CD14-positive monocyte (primary cell): ENCODE data around the gene FRAS1. TPM values are rescaled to one million over a fixed set of nuclear protein-coding genes. Genes with fewer than 3 reads are reported as not detected.

Experiments used
- DNase-seq, 3 donors: peaks; one replicate each; pipeline ENCODE4 v3.0.0-alpha.2; 2011 to 2022
- H2AFZ ChIP-seq: 2 replicates; pipeline ENCODE4 v1.6.0; 2012; ENCODE audit warnings: mild to moderate bottlenecking, low read depth, low read length, inconsistent platforms; ENCODE audit not compliant: insufficient read depth, poor library complexity, severe bottlenecking
- H3K27ac ChIP-seq, 2 donors: 1 replicate in 1 of 2; 2 replicates in 1 of 2; pipeline ENCODE4 v1.5.1; 2012 to 2013; ENCODE audit warnings: low read length in 2 of 2, control low read depth in 1 of 2, inconsistent platforms in 1 of 2, low read depth in 1 of 2, mild to moderate bottlenecking in 1 of 2
- H3K27me3 ChIP-seq, 2 donors: one replicate each; pipeline versions ENCODE4 v1.6.0 to v1.6.1; 2011 to 2013; ENCODE audit warnings: low read length in 2 of 2; ENCODE audit not compliant: control insufficient read depth in 2 of 2, insufficient read depth in 2 of 2
- H3K36me3 ChIP-seq, 2 donors: replicated peaks in 1 of 2; 1 replicate in 1 of 2; 2 replicates in 1 of 2; pipeline versions ENCODE4 v1.5.1 to v1.6.1; 2012 to 2013; ENCODE audit warnings: low read length in 2 of 2, control low read depth in 1 of 2, inconsistent platforms in 1 of 2, mild to moderate bottlenecking in 1 of 2; ENCODE audit not compliant: insufficient read depth in 2 of 2, control insufficient read depth in 1 of 2
- H3K4me1 ChIP-seq, 2 donors: 1 replicate in 1 of 2; 2 replicates in 1 of 2; pipeline versions ENCODE4 v1.5.1 to v1.6.1; 2012 to 2013; ENCODE audit warnings: low read length in 2 of 2, control low read depth in 1 of 2, inconsistent platforms in 1 of 2, mild to moderate bottlenecking in 1 of 2, moderate library complexity in 1 of 2; ENCODE audit not compliant: insufficient read depth in 2 of 2, control insufficient read depth in 1 of 2
- H3K4me2 ChIP-seq: replicated peaks from 2 replicates; pipeline ENCODE3; 2012; ENCODE audit warnings: low read length, moderate library complexity, mild to moderate bottlenecking; ENCODE audit not compliant: poor library complexity, severe bottlenecking; ENCODE audit errors: extremely low read depth
- H3K4me3 ChIP-seq, 3 experiments: fragments of 200-600 bp in 1 of 3; sonication (generic) in 1 of 3; replicated peaks in 1 of 3; 1 replicate in 2 of 3; 2 replicates in 1 of 3; pipeline ENCODE4 v1.5.1; 2011 to 2013; ENCODE audit warnings: low read length in 3 of 3, mild to moderate bottlenecking in 3 of 3, control low read depth in 2 of 3, low read depth in 2 of 3, inconsistent platforms in 1 of 3, moderate library complexity in 1 of 3
- H3K79me2 ChIP-seq: 2 replicates; pipeline ENCODE4 v1.6.0; 2012; ENCODE audit warnings: mild to moderate bottlenecking, control low read depth, inconsistent platforms, low read length, moderate library complexity; ENCODE audit not compliant: insufficient read depth
- H3K9ac ChIP-seq: 2 replicates; pipeline ENCODE4 v1.6.0; 2017; ENCODE audit warnings: low read length, mild to moderate bottlenecking; ENCODE audit not compliant: insufficient read depth, poor library complexity, severe bottlenecking
- H3K9me3 ChIP-seq, 2 donors: replicated peaks in 1 of 2; 1 replicate in 1 of 2; 2 replicates in 1 of 2; pipeline versions ENCODE4 v1.5.1 to v1.6.1; 2012 to 2013; ENCODE audit warnings: low read length in 2 of 2, control low read depth in 1 of 2; ENCODE audit not compliant: control insufficient read depth in 1 of 2, insufficient read depth in 1 of 2
- H4K20me1 ChIP-seq: 2 replicates; pipeline ENCODE4 v1.6.0; 2012; ENCODE audit warnings: mild to moderate bottlenecking, low read length, control low read depth, moderate library complexity; ENCODE audit not compliant: insufficient read depth
- H3K27ac Mint-ChIP-seq, 7 donors: one replicate each; pipeline ENCODE4 v1.8.0; 2020; ENCODE audit warnings: mild to moderate bottlenecking in 7 of 7, mixed read lengths in 7 of 7, moderate library complexity in 6 of 7, inconsistent platforms in 2 of 7
- H3K27me3 Mint-ChIP-seq, 3 donors: one replicate each; pipeline ENCODE4 v1.8.0; 2021 to 2022; ENCODE audit warnings: low read depth in 3 of 3, mild to moderate bottlenecking in 3 of 3, mixed read lengths in 3 of 3, moderate library complexity in 3 of 3, inconsistent platforms in 1 of 3
- H3K36me3 Mint-ChIP-seq, 2 donors: one replicate each; pipeline ENCODE4 v1.8.0; 2020; ENCODE audit warnings: mixed read lengths in 2 of 2, inconsistent platforms in 1 of 2, mild to moderate bottlenecking in 1 of 2
- H3K4me1 Mint-ChIP-seq: one replicate; pipeline ENCODE4 v1.8.0; 2020; ENCODE audit warnings: mild to moderate bottlenecking, mixed read lengths
- H3K4me3 Mint-ChIP-seq, 2 donors: one replicate each; pipeline ENCODE4 v1.8.0; 2020; ENCODE audit warnings: mild to moderate bottlenecking in 2 of 2, mixed read lengths in 2 of 2, moderate library complexity in 1 of 2
- H3K9me3 Mint-ChIP-seq, 7 donors: one replicate each; pipeline ENCODE4 v1.8.0; 2020 to 2022; ENCODE audit warnings: mixed read lengths in 7 of 7, mild to moderate bottlenecking in 6 of 7, moderate library complexity in 6 of 7, inconsistent platforms in 2 of 7
- CTCF ChIP-seq: fragments of 200-600 bp; IDR thresholded peaks from one replicate; pipeline ENCODE4 v1.8.0; 2022; ENCODE audit warnings: antibody characterized with exemption, mild to moderate bottlenecking
- WGBS: methylation state at CpG from one replicate; pipeline ENCODE4 v1.1.5; 2013; ENCODE audit warnings: missing lambda C conversion rate; ENCODE audit not compliant: insufficient coverage; 5-methylcytosine and 5-hydroxymethylcytosine counted together
- intact Hi-C, 2 donors: fragments of 100-400 bp; cut with micrococcal nuclease; formaldehyde crosslinking; loops; one replicate each; pipeline versions ENCODE4 v1.15.0 to v1.15.1; 2023
- polyA plus RNA-seq, 3 donors: library from polyadenylated mRNA; depleted of rRNA in 1 of 3; unstranded in 2 of 3; stranded (reverse) in 1 of 3; fragments of 300-500 nt in 2 of 3; fragments of >200 nt in 1 of 3; fragmentation: Illumina TruSeq in 2 of 3; gene quantifications; 1 replicate in 2 of 3; 2 replicates in 1 of 3; pipeline ENCODE4 v1.2.3, GENCODE V29; 2012 to 2021

Gene FRAS1
- polyA plus RNA-seq, 3 donors = not detected

GRCh38 chr4:78099058-78099457 is 41.9 kb downstream of the FRAS1 start:
- intact Hi-C loops = no loop called here
- no peaks in the 10 kb centered on the region for H3K36me3 Mint-ChIP-seq
- no peak overlapping the region for H3K27ac ChIP-seq

DNA sequence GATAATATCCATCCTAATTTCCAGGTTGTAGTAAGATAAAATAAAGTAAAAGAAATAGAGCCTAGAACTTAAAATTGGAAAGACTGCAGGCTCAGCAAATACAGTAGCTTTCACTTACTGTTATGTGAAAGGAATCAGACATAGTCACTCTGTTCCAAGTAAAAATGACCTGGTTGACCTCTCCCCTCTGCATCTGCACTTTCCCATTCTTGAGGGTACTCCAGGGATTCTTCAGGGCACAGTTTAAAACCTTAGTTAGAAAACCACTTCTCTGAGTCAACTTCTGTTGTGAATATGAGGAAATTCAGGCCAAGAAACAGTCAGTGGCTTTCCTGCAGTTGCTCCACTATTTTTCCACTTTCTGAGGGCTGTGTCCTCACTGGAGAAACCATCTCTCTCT is 42.9 kb downstream of the FRAS1 start:
- Histone ChIP-seq H3K36me3 (no peaks in the 10 kb centered on the region), H3K4me1 (no peaks in the 10 kb centered on the region), H3K9ac (no peak overlapping the region), H3K9me3 (peaks cover 0 to 5% of the 10 kb centered on the region in 2 donors), H3K27me3 (no peaks in the 10 kb centered on the region), H4K20me1 (no peaks in the 10 kb centered on the region), H3K4me2 (no peak overlapping the region), H2AFZ (no peak overlapping the region), H3K27ac (no peak overlapping the region), H3K4me3 (no peak overlapping the region), H3K79me2 (no peaks in the 10 kb centered on the region)
- intact Hi-C loops = no loop called here
- DNase-seq = no peak
- TF ChIP-seq CTCF = no peak
- H3K27me3 Mint-ChIP-seq = no peaks in the 10 kb centered on the region
- H3K4me1 Mint-ChIP-seq = no peaks in the 10 kb centered on the region
- no peak overlapping the region for H3K27ac Mint-ChIP-seq
- H3K4me3 Mint-ChIP-seq = no peak overlapping the region
- no peaks in the 10 kb centered on the region for H3K36me3 Mint-ChIP-seq
- peaks cover 0 to 16% (median 6%) of the 10 kb centered on the region in 7 donors for H3K9me3 Mint-ChIP-seq

More at GRCh38 chr4:78099058-78099457, 41.9 kb downstream of the FRAS1 start:
- no peak overlapping the region for H3K4me3 Mint-ChIP-seq
- no peaks in the 10 kb centered on the region for H3K4me1 Mint-ChIP-seq
- H3K9me3 Mint-ChIP-seq = peaks cover 0 to 14% (median 6%) of the 10 kb centered on the region in 7 donors
- no peak overlapping the region for H3K9ac ChIP-seq
- no CpG with 5 or more reads among the region's 3 CpGs for WGBS
- H2AFZ ChIP-seq = no peak overlapping the region
- H3K79me2 ChIP-seq = no peaks in the 10 kb centered on the region
- H3K27ac Mint-ChIP-seq = peak overlapping the region in 1 of 7 donors; percentile 64
- no peaks in the 10 kb centered on the region for H3K27me3 ChIP-seq
- no peaks in the 10 kb centered on the region for H3K27me3 Mint-ChIP-seq
- peaks cover 0 to 5% of the 10 kb centered on the region in 2 donors for H3K9me3 ChIP-seq
- no peak for DNase-seq
- TF ChIP-seq CTCF = no peak
- no peaks in the 10 kb centered on the region for H4K20me1 ChIP-seq
- no peak overlapping the region for H3K4me3 ChIP-seq
- H3K36me3 ChIP-seq = no peaks in the 10 kb centered on the region
- H3K4me2 ChIP-seq = no peak overlapping the region
- no peaks in the 10 kb centered on the region for H3K4me1 ChIP-seq
